Lower leg skin (tissue), 4 donors: ENCODE data around the gene NRG4. TPM values are rescaled to one million over a fixed set of nuclear protein-coding genes. Genes with fewer than 3 reads are reported as not detected.

Source experiments
- DNase-seq, 2 donors: peaks; one replicate each; pipeline ENCODE4 v3.0.0-alpha.2; 2019; ENCODE audit warnings: low spot score in 2 of 2
- H3K4me3 ChIP-seq: fragments of 200-600 bp; sonication (generic); 2 replicates; pipeline ENCODE4 v1.5.1; 2017; ENCODE audit warnings: mild to moderate bottlenecking, low read depth; ENCODE audit not compliant: poor library complexity, severe bottlenecking
- POLR2A ChIP-seq, 2 donors: fragments of 450-650 bp; IDR thresholded peaks; one replicate each; pipeline ENCODE4 v1.6.1; 2016 to 2017; ENCODE audit warnings: antibody characterized with exemption in 2 of 2, mild to moderate bottlenecking in 1 of 2, moderate library complexity in 1 of 2
- WGBS, 2 donors: methylation state at CpG; one replicate each; pipeline ENCODE4 v1.1.5; 2018; 5-methylcytosine and 5-hydroxymethylcytosine counted together
- intact Hi-C: fragments of 100-400 bp; cut with DNase I; formaldehyde crosslinking; loops from one replicate; pipeline ENCODE4 v1.15.0; 2023; ENCODE audit warnings: low total_unique reads
- total RNA-seq, 4 donors: library from RNA; depleted of rRNA; stranded (reverse); fragments of >200 nt; gene quantifications; one replicate each; pipeline ENCODE4 v1.1.0, GENCODE V29; 2016
- TF ChIP-seq, protein P1 (sequence below), 3 donors: fragments of 450-650 bp; IDR thresholded peaks; one replicate each; pipeline ENCODE4 v1.5.1; 2016; ENCODE audit warnings: antibody characterized with exemption in 3 of 3, mild to moderate bottlenecking in 3 of 3, moderate library complexity in 2 of 3

NRG4 gene
- total RNA-seq, 4 donors from 2014 or later = 0.25 to 4.6 (median 1.8) TPM

DNA sequence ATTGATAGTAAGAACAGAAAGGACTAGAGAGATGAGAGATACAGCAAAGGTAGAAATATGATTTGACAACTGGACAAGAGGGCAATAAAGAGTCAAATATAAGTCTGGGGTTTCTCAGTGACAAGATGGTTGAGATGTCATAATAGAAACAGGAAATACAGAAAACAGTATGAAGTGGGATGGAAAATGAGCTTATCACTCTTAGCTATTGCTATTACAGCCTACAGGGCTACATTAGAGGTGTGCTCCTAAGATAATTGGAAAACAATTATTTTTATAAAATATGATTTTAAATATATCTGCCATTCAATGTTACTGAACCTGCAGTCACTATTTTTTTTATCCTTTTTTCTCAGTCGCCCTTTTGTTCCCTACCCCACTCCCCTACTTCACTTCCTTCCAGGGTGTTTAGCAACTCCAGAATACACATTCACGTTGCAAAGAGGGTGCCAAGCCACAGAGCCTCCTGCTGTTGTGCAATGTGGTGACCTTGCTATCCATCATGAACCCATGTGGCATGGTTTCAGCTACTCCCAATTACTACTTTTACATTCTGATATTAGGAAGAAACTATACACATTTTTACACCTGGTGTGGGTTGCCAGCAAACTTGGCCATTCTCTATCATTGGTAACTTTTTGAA is 6.0 kb downstream of the NRG4 start:
- WGBS, 2 donors = 37% methylated on average over 2 of the region's 2 CpGs
- no peak for DNase-seq

DNA sequence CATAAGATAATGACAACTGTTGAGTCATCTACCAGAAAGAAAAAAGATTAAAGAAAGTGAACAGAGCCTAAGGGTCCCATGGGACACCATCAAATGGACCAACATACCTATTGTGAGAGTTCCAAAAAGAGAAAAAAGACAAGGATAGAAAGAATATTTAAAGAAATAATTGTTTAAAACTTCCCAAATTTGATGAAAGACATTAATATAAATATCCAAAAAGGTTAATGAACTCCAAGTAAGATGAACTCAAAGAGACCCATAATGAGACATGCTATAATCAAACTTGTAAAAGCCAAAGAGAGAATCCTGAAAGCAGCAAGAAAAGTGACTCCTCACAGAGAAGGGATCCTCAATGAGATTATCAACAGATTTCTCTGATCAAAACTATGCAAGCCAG is 8.9 kb downstream of the NRG4 start:
- H3K4me3 ChIP-seq = no peak overlapping the region
- TF ChIP-seq POLR2A (IDR thresholded peaks at IDR 0.05) = no peak
- TF ChIP-seq, protein P1, sequence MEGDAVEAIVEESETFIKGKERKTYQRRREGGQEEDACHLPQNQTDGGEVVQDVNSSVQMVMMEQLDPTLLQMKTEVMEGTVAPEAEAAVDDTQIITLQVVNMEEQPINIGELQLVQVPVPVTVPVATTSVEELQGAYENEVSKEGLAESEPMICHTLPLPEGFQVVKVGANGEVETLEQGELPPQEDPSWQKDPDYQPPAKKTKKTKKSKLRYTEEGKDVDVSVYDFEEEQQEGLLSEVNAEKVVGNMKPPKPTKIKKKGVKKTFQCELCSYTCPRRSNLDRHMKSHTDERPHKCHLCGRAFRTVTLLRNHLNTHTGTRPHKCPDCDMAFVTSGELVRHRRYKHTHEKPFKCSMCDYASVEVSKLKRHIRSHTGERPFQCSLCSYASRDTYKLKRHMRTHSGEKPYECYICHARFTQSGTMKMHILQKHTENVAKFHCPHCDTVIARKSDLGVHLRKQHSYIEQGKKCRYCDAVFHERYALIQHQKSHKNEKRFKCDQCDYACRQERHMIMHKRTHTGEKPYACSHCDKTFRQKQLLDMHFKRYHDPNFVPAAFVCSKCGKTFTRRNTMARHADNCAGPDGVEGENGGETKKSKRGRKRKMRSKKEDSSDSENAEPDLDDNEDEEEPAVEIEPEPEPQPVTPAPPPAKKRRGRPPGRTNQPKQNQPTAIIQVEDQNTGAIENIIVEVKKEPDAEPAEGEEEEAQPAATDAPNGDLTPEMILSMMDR (IDR thresholded peaks at IDR 0.05) = no peak
- DNase-seq = no peak
- intact Hi-C loops = no loop called here

More for the DNA sequence above, 6.0 kb downstream of the NRG4 start:
- TF ChIP-seq, protein P1 (IDR thresholded peaks at IDR 0.05) = no peak
- intact Hi-C loops = no loop called here
- no peak overlapping the region for H3K4me3 ChIP-seq

DNA sequence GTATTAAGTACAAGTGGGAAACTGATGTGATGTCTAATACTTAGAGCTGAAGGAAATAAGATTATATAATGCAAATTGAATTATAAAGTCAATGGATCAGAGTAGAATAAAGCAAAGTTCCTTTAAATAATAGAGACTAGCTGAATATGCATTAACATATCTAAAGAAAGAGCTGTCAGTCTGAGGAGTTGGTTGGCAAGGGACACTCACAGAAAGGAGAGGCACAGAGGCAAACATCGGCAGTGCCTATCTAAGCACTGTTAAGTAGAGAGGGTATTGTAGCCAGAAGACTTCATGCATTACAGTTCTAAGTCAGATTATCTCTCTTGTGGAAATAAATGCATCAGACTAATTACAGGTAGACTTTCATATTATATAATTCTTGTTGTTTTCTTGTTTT is 16.6 kb downstream of the NRG4 start:
- WGBS, 2 donors = 81 to 84% methylated on average over 1 of the region's 1 CpG
- intact Hi-C loops = no loop called here
- TF ChIP-seq, protein P1 (IDR thresholded peaks at IDR 0.05) = no peak
- no peak for TF ChIP-seq POLR2A (IDR thresholded peaks at IDR 0.05)
- DNase-seq = no peak
- no peak overlapping the region for H3K4me3 ChIP-seq

DNA sequence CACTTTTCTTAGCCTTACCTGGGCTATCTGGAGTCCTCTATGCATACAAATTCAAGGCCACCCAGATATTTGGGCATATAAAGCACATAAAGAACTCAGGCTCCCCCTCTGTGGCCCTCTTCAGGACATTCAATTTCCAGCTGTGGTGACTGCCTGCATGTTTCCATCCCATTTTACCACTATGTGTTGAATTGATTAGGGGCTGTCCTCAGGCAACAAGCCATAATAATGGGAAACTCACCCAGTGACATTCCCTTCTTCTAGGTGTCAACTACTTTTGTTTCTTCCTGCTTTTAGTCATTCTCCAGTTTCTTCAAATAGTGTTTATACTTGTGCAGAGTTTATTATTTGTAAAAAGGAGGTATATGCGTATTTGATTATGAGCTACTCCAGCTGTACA is 18.0 kb downstream of the NRG4 start:
- TF ChIP-seq, protein P1 (IDR thresholded peaks at IDR 0.05) = no peak
- TF ChIP-seq POLR2A (IDR thresholded peaks at IDR 0.05) = no peak
- intact Hi-C loops = no loop called here
- DNase-seq = no peak
- H3K4me3 ChIP-seq = no peak overlapping the region
- 94 to 96% methylated on average over 1 of the region's 1 CpG for WGBS, 2 donors

DNA sequence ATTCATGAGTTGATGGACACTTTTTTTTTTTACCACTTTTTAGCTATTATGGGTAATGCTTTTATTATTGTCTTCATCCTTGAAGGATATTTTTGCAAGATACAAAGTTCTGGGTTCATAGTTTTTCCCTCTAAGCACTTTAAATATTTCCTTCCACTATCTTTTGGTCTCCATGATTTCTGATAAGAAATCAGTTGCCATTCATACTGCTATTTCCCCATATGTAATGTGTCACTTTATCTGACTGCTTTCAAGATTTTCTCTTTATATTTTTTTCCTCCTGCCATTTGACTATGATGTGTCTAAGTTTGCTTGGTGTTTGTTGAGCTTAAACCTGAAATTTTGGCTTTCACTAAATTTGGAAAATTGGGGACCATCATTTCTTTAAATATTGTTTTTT is 19.3 kb downstream of the NRG4 start:
- no peak for DNase-seq
- intact Hi-C loops = no loop called here
- no peak for TF ChIP-seq POLR2A (IDR thresholded peaks at IDR 0.05)
- TF ChIP-seq, protein P1 (IDR thresholded peaks at IDR 0.05) = no peak
- no peak overlapping the region for H3K4me3 ChIP-seq

DNA sequence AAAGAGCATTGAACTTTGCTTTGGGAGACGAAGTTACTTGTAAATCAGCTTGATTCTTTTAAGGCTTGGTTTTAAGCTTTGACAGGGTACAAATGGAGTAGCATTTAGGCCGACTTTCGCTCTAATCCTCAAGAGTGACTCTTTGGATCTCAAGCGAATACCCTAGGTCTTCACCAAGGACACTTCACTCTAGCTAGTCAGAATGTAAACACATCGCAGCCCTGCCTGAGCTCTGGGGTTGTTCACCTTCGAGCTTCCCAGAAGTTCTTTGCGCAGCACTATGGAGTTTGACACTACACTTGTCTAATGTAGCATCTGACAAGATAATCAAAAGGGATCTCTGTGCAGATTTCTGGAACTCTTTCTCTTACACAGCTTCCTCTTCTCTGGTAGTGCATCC is 22.3 kb downstream of the NRG4 start:
- no peak for DNase-seq
- no peak overlapping the region for H3K4me3 ChIP-seq
- WGBS, 2 donors = 92 to 94% methylated on average over 7 of the region's 7 CpGs
- intact Hi-C loops = no loop called here
- no peak for TF ChIP-seq POLR2A (IDR thresholded peaks at IDR 0.05)
- TF ChIP-seq, protein P1 (IDR thresholded peaks at IDR 0.05) = no peak
